ENCODE results near the gene USP10.
"Not testable (repeated sequence)": the region's sequence is repeated elsewhere in the genome, so short reads cannot be mapped to it uniquely, and the experiment has no call there.

USP10 gene

DNA sequence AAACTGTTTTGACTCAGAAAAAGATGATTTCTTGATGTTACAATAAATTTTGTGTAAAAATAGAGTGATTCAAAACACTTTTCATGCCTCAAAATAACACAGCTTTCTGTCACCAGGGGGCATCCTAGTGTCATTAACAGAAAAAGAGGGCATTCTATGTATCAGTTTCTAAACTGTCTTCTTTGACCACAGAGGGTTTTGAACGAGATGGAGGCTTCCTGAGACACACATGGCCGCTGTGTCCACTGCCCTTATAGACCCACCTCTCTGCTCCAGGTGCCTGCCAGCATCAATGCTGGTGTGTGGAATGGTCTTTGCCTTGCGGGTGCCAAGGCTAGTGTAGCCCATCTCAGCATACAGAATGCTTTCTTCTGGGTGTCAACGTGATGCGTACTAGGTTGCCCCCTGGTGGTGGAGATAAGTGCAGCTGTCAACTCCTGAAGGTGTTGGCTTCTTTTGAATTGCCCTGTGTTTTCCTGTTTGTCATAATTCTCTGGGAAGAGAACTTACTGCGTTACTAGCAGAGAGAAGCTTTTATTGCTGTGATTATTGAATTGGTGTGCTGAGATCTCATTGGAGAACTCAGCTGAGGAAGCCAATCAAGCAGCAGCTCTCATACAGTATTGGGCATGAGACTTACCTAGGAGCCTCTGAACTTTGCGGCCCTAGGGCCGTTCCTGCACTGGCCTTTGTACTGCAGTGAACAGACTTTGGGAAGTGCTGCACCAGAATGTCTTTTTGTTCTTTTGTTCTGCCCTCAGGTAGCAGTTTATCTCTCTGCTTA is 38.6 kb downstream of the USP10 start:
- peak overlapping the region; percentile 77 for H3K27ac ChIP-seq
- TF ChIP-seq ZFX (IDR thresholded peaks at IDR 0.05), result no peak
- TF ChIP-seq CTCF (conservative IDR thresholded peaks at IDR 0.05), result peak; percentile 94

DNA sequence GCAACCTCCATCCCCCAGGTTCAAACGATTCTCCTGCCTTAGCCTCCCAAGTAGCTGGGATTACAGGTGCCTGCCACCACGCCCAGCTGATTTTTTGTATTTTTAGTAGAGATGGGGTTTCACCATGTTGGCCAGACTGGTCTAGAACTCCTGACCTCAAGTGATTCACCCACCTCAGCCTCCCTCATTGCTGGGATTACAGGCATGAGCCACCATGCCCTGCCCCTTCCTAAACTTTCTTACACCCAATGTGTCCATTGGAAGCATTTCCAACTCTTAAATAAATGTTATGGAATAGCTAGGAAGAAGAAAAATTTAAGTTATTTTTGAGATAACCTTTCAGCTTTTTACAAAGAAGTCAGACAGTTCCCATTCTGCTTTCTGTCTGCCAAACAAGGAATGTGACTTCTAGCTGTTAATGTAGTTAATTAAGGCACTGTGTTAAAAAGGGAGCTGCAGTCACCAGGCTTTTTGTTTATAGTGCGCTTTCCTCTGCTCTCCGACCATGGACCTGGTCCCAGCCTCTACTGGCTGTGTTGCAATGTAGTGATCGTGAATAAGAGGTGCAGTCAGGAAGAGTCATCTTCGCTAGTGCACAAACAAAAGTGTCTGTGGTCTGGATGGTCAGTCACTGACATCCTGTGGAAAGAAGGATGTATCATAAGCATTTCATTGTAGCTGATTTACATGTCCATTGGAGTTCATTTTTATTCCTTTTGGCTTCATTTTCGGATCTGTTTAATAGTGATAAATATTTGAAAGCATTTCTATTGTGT is 39.7 kb downstream of the USP10 start:
- peak overlapping the region; percentile 77 for H3K27ac ChIP-seq
- no peak for TF ChIP-seq ZFX (IDR thresholded peaks at IDR 0.05)
- TF ChIP-seq CTCF (conservative IDR thresholded peaks at IDR 0.05), result no peak

DNA sequence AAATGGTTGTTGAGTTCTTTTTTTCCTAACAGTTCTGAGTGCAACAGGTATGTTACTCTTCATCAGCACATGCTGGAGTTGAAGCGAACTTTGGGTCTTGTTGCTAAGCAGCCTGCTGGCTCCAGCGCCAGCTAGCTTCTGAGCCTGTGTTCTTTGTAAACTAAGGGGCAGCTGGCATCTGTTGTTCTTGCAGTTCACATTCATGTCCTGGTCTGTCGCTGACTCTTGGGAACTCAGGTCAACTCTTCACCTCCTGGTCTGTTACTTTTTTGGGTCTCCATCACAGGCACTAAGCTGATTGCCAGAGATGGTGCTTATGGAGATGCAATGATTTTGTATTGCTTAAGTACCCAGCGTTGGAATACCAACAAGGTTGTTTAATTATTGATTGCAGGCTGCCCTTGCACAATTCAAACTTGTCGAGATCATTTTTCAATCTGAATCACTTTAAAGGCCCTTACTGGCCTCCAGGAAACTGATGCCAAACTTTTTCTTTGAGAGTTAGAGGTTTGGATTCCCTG is 40.9 kb downstream of the USP10 start:
- TF ChIP-seq ZFX (IDR thresholded peaks at IDR 0.05), result no peak

DNA sequence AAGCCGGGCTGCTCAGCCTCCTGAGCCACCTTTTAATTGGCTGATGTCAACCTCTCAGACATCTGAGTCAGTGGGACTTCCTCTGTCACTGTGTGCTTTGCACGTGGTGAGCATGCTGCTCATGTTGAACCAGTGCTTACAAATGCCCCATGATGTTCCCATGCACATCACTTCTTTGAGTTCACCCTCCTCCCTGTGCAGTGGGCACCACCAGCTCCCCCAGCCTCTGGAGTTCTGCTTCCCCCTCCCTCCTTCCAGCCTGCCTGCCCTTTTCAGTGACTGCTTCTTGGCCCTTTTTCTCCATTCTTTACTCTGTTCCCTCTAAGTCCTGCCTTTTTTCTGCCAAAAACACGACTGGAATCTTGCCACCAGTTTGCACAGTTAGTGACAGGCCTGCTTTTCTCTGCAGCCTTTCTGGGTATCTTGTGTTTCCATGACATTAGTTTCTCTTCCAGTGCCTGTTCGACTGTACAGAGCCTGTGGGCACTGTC is 41.6 kb downstream of the USP10 start:
- H3K27ac ChIP-seq, result peak overlapping the region; percentile 39
- TF ChIP-seq ZFX (IDR thresholded peaks at IDR 0.05) (no peak), CTCF (conservative IDR thresholded peaks at IDR 0.05) (no peak)

More for the DNA sequence above, 40.9 kb downstream of the USP10 start:
- H3K27ac ChIP-seq, result no peak overlapping the region; the same call in 1 of the 2 replicates

- H3K27ac ChIP-seq, result no peak overlapping the region
- TF ChIP-seq ZFX (IDR thresholded peaks at IDR 0.05) (no peak), CTCF (conservative IDR thresholded peaks at IDR 0.05) (no peak)
Measured at GRCh38 chr16:84742641-84743092, 42.9 kb downstream of the USP10 start.

- H3K27ac ChIP-seq, result no peak overlapping the region
- TF ChIP-seq ZFX (IDR thresholded peaks at IDR 0.05) (no peak), CTCF (conservative IDR thresholded peaks at IDR 0.05) (no peak)
Measured at GRCh38 chr16:84746231-84746630, 46.4 kb downstream of the USP10 start.

GRCh38 chr16:84746875-84747274 is 47.1 kb downstream of the USP10 start:
- H3K27ac ChIP-seq, result no peak overlapping the region
- TF ChIP-seq ZFX (IDR thresholded peaks at IDR 0.05) (no peak), CTCF (conservative IDR thresholded peaks at IDR 0.05) (peak; percentile 40)

DNA sequence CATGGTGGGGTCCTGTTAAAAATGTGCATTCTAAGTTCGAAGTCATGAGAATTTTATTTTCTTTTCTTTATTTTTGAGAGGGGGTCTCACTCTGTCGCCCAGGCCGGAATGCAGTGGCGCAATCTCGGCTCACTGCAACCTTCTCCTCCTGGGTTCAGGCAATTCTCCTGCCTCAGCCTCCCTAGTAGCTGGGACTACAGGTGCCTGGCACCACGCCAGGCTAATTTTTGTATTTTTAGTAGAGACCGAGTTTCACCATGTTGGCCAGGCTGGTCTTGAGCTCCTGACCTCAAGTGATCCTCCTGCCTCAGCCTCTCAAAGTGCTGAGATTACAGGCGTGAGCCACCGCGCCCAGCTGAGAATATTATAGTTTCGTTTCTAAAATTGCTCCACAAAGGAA is 48.4 kb downstream of the USP10 start:
- H3K27ac ChIP-seq, result not testable (repeated sequence)

Measured in C4-2B (cell line).